Gastrocnemius medialis (tissue), 4 donors: Measurements from ENCODE around the gene ZNRF3. TPM values are rescaled to one million over a fixed set of nuclear protein-coding genes. Genes with fewer than 3 reads are reported as not detected.

ENCODE experiments used
- ATAC-seq, 2 donors: fragments of 150-250 bp; one replicate each; pipeline ENCODE4 v1.9.1; 2016
- DNase-seq, 2 donors: peaks; one replicate each; pipeline ENCODE4 v3.0.0-alpha.2; 2019
- H3K27ac ChIP-seq, 4 donors: fragments of 200-600 bp; sonication (generic); 1 replicate in 1 of 4; 2 replicates in 3 of 4; pipeline ENCODE4 v1.5.1; 2016 to 2018; ENCODE audit warnings: mild to moderate bottlenecking in 2 of 4, moderate library complexity in 1 of 4
- H3K27me3 ChIP-seq, 3 donors: fragments of 200-600 bp; sonication (generic) in 2 of 3; 1 replicate in 1 of 3; 2 replicates in 2 of 3; pipeline versions ENCODE4 v1.5.1 to v1.6.0; 2016 to 2019; ENCODE audit warnings: mild to moderate bottlenecking in 1 of 3, moderate library complexity in 1 of 3
- H3K36me3 ChIP-seq, 2 donors: fragments of 200-600 bp; sonication (generic) in 1 of 2; one replicate each; pipeline ENCODE4 v1.5.1; 2017 to 2018
- H3K4me1 ChIP-seq, 2 donors: fragments of 200-600 bp; sonication (generic) in 1 of 2; one replicate each; pipeline ENCODE4 v1.5.1; 2016 to 2017; ENCODE audit warnings: mild to moderate bottlenecking in 2 of 2
- H3K4me3 ChIP-seq, 4 donors: fragments of 200-600 bp; sonication (generic) in 3 of 4; 1 replicate in 1 of 4; 2 replicates in 3 of 4; pipeline ENCODE4 v1.5.1; 2016 to 2019; ENCODE audit warnings: mild to moderate bottlenecking in 2 of 4
- H3K9me3 ChIP-seq, 3 donors: fragments of 200-600 bp; sonication (generic) in 2 of 3; 1 replicate in 1 of 3; 2 replicates in 2 of 3; pipeline ENCODE4 v1.5.1; 2016 to 2019
- CTCF ChIP-seq, 5 experiments: fragments of 450-650 bp in 3 of 5; fragments of 200-600 bp in 2 of 5; sonication (generic) in 2 of 5; IDR thresholded peaks in 4 of 5; conservative IDR thresholded peaks in 1 of 5; 1 replicate in 4 of 5; 2 replicates in 1 of 5; pipeline ENCODE4 v1.5.1; 2016 to 2019; ENCODE audit warnings: antibody characterized with exemption in 5 of 5, mild to moderate bottlenecking in 3 of 5, moderate library complexity in 3 of 5
- POLR2A ChIP-seq, 2 donors: fragments of 450-650 bp; IDR thresholded peaks; one replicate each; pipeline ENCODE4 v1.6.1; 2017; ENCODE audit warnings: antibody characterized with exemption in 2 of 2, mild to moderate bottlenecking in 2 of 2, moderate library complexity in 2 of 2
- in situ Hi-C, 4 donors: fragments of 200-750 bp; cut with MboI; loops; one replicate each; pipeline versions ENCODE4 v1.15.0 to v1.8.0; 2017; ENCODE audit warnings: low sequenced_read_pairs in 4 of 4
- intact Hi-C: fragments of 100-400 bp; cut with DNase I; formaldehyde crosslinking; loops from one replicate; pipeline ENCODE4 v1.15.1; 2023; ENCODE audit warnings: low total_unique reads
- total RNA-seq, 4 donors: library from RNA; depleted of rRNA; stranded (reverse); fragments of >200 nt; gene quantifications; one replicate each; pipeline versions ENCODE4 v1.1.0 to v1.2.3, GENCODE V29; 2016

Gene ZNRF3
- total RNA-seq, 4 donors from 2014 or later, result 7.8 to 19.1 (median 11.1) TPM

DNA sequence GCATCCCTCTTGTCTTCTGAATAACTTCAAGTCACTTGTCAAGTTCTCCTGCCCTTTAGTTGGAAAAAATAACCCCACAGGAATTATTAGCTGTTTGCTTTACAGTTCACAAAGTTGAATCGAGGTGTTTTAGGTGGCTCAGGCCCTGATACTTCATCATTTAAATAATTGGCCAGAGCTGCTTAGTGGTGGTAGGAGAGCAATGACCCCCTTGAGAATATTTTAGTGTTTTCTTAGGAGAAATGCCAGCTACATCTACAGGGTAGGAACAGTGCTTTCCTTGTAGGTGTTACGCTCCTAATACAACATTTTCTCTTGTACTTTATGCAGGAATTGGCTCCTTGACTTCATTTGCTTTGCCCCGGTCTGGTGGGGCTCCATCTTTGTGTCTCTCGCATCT lies 105.1 kb downstream of the ZNRF3 start:
- H3K4me3 ChIP-seq, result no peak overlapping the region
- no peak for TF ChIP-seq CTCF (IDR thresholded peaks at IDR 0.05 in 4 of 5, conservative IDR thresholded peaks at IDR 0.05 in 1 of 5)
- H3K27me3 ChIP-seq, result no peaks in the 10 kb centered on the region
- H3K36me3 ChIP-seq, result peaks cover 0 to 12% of the 10 kb centered on the region in 2 donors
- intact Hi-C loops (no loop called here), in situ Hi-C loops (no loop called here)
- no peaks in the 10 kb centered on the region for H3K9me3 ChIP-seq
- DNase-seq (no peak), ATAC-seq (no peak)
- H3K4me1 ChIP-seq, result peaks cover 19 to 22% of the 10 kb centered on the region in 2 donors
- H3K27ac ChIP-seq, result no peak overlapping the region

DNA sequence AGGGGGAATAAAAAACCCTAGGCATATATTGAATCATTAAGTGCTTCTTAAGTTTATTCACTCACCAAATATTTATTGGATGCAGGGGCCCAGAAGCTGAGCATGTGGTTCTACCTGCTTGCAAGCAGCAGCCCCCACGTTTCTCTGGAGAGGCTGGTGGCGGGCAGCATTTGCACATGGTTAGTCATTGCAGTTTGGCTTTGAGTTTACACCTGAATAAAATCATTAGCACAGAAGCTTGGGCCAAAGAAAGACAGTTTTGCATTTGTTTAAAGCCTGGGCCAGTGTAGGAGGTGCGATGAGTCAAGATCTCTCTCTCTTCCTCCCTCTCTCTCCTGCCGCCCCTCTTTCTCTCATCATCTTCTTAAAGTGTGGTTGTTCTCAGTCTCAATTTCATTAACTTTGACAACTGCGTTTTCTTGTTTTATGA lies 105.7 kb downstream of the ZNRF3 start:
- TF ChIP-seq CTCF (IDR thresholded peaks at IDR 0.05 in 4 of 5, conservative IDR thresholded peaks at IDR 0.05 in 1 of 5) (no peak), POLR2A (IDR thresholded peaks at IDR 0.05) (no peak)
- ATAC-seq (no peak), DNase-seq (no peak)
- Histone ChIP-seq H3K4me3 (no peak overlapping the region), H3K4me1 (peaks cover 20 to 23% of the 10 kb centered on the region in 2 donors), H3K27me3 (no peaks in the 10 kb centered on the region), H3K36me3 (peaks cover 0 to 12% of the 10 kb centered on the region in 2 donors), H3K9me3 (no peaks in the 10 kb centered on the region), H3K27ac (no peak overlapping the region)
- in situ Hi-C loops (no loop called here), intact Hi-C loops (no loop called here)

GRCh38 chr22:28989484-28989883 lies 106.1 kb downstream of the ZNRF3 start:
- in situ Hi-C loops, result no loop called here
- intact Hi-C loops, result no loop called here
- no peak overlapping the region for H3K4me3 ChIP-seq
- no peak overlapping the region for H3K27ac ChIP-seq
- H3K27me3 ChIP-seq, result no peaks in the 10 kb centered on the region
- no peak for ATAC-seq
- peaks cover 0 to 12% of the 10 kb centered on the region in 2 donors for H3K36me3 ChIP-seq
- H3K4me1 ChIP-seq, result peaks cover 16 to 19% of the 10 kb centered on the region in 2 donors
- no peak for TF ChIP-seq CTCF (IDR thresholded peaks at IDR 0.05 in 4 of 5, conservative IDR thresholded peaks at IDR 0.05 in 1 of 5)
- no peak for TF ChIP-seq POLR2A (IDR thresholded peaks at IDR 0.05)
- no peaks in the 10 kb centered on the region for H3K9me3 ChIP-seq
- no peak for DNase-seq

DNA sequence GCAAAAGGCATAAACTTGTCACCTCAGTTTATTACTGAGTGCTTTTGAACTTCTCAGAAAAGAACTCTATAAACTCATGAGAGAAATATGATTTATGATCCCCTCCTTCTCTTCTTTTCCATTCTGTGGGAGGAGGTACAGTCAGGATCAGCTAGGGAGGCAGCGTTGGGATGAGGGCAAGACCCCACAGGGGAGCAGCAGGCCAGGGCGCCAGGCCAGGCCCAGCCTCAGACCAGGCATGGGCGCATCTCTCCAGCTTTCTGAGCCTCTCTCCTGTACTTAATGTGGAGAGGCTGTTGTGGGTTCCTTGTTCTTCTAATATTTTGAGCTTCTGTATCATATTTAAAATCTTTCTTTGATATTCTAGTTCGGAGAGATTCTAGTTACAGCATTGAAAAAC lies 106.5 kb downstream of the ZNRF3 start:
- Histone ChIP-seq H3K27ac (no peak overlapping the region), H3K36me3 (peaks cover 0 to 12% of the 10 kb centered on the region in 2 donors), H3K27me3 (no peaks in the 10 kb centered on the region), H3K4me3 (no peak overlapping the region), H3K4me1 (peaks cover 15% of the 10 kb centered on the region in 2 donors), H3K9me3 (no peaks in the 10 kb centered on the region)
- intact Hi-C loops, result no loop called here
- in situ Hi-C loops, result no loop called here
- TF ChIP-seq POLR2A (IDR thresholded peaks at IDR 0.05) (no peak), CTCF (IDR thresholded peaks at IDR 0.05 in 4 of 5, conservative IDR thresholded peaks at IDR 0.05 in 1 of 5) (no peak)
- DNase-seq (no peak), ATAC-seq (no peak)
